IMR-90 (cell line): ENCODE data around the gene CTNNA2. TPM values are rescaled to one million over a fixed set of nuclear protein-coding genes. Genes with fewer than 3 reads are reported as not detected.

Experiments
- ATAC-seq: fragments of 200-7000 bp; cut with Tn5 transposase; 2 replicates; pipeline ENCODE4 v1.9.1; 2020; ENCODE audit warnings: low read depth, mild to moderate bottlenecking, moderate library complexity
- BruUV-seq: library from RNA; stranded (reverse); fragments of 400-500 nt; replicated peaks from 2 replicates; lab custom pipeline; 2021; lab: Mats Ljungman, UMichigan
- CTCF ChIA-PET: fragments of 300-600 bp; formaldehyde crosslinking; extraction: SDS; loops from one replicate; lab custom pipeline; 2021; ENCODE audit warnings: antibody characterized with exemption; lab: Yijun Ruan, JAX
- POLR2A ChIA-PET: fragments of 300-600 bp; sonication (Branson Sonifier 250); formaldehyde crosslinking; loops from one replicate; lab custom pipeline; 2022; ENCODE audit warnings: antibody characterized with exemption; ENCODE audit not compliant: unreplicated experiment; lab: Charles Lee
- DNase-seq: peaks from one replicate; pipeline ENCODE4 v3.0.0; 2013
- H2AFZ ChIP-seq: replicated peaks from 2 replicates; pipeline ENCODE3; 2013; ENCODE audit warnings: low read length, mild to moderate bottlenecking; ENCODE audit not compliant: poor library complexity
- H2AK5ac ChIP-seq: 2 replicates; pipeline ENCODE4 v1.6.1; 2013; ENCODE audit warnings: low read depth, low read length, inconsistent platforms
- H2AK9ac ChIP-seq: replicated peaks from 2 replicates; pipeline ENCODE3; 2013; ENCODE audit warnings: mild to moderate bottlenecking, low read depth, low read length, moderate library complexity; ENCODE audit not compliant: poor library complexity
- H2BK120ac ChIP-seq: 2 replicates; pipeline ENCODE4 v1.6.1; 2013; ENCODE audit warnings: low read depth, low read length, inconsistent platforms
- H2BK15ac ChIP-seq: 3 replicates; pipeline ENCODE4 v1.6.1; 2013; ENCODE audit warnings: low read depth, low read length, inconsistent platforms
- H2BK20ac ChIP-seq: 2 replicates; pipeline ENCODE4 v1.6.1; 2013; ENCODE audit warnings: low read depth, mild to moderate bottlenecking, inconsistent platforms, low read length, moderate library complexity
- H2BK5ac ChIP-seq: 2 replicates; pipeline ENCODE4 v1.6.1; 2013; ENCODE audit warnings: mild to moderate bottlenecking, low read depth, low read length, inconsistent platforms; ENCODE audit not compliant: poor library complexity, severe bottlenecking
- H3K14ac ChIP-seq: replicated peaks from 2 replicates; pipeline ENCODE4 v1.6.1; 2013; ENCODE audit warnings: low read depth, low read length, inconsistent platforms
- H3K18ac ChIP-seq: 2 replicates; pipeline ENCODE4 v1.6.1; 2013; ENCODE audit warnings: low read depth, low read length, control low read depth
- H3K23ac ChIP-seq: 2 replicates; pipeline ENCODE4 v1.6.1; 2013; ENCODE audit warnings: low read depth, low read length, inconsistent platforms
- H3K27ac ChIP-seq: 2 replicates; pipeline ENCODE4 v1.5.1; 2013; ENCODE audit warnings: mild to moderate bottlenecking, control low read depth, low read length; ENCODE audit not compliant: insufficient read depth
- H3K27me3 ChIP-seq: 2 replicates; pipeline ENCODE4 v1.6.1; 2013; ENCODE audit warnings: low read length; ENCODE audit not compliant: control insufficient read depth, insufficient read depth
- H3K36me3 ChIP-seq: 2 replicates; pipeline ENCODE4 v1.6.1; 2013; ENCODE audit warnings: low read length, mixed read lengths; ENCODE audit not compliant: control insufficient read depth, insufficient read depth
- H3K4ac ChIP-seq: 2 replicates; pipeline ENCODE4 v1.6.1; 2013; ENCODE audit warnings: low read depth, low read length, inconsistent platforms
- H3K4me1 ChIP-seq: 2 replicates; pipeline ENCODE4 v1.6.1; 2013; ENCODE audit warnings: low read length, mixed read lengths; ENCODE audit not compliant: control insufficient read depth, insufficient read depth
- H3K4me2 ChIP-seq: 2 replicates; pipeline ENCODE4 v1.6.1; 2013; ENCODE audit warnings: low read depth, mild to moderate bottlenecking, control low read depth, low read length, moderate library complexity
- H3K4me3 ChIP-seq: 2 replicates; pipeline ENCODE4 v1.5.1; 2013; ENCODE audit warnings: low read depth, mild to moderate bottlenecking, control low read depth, low read length, moderate library complexity; ENCODE audit not compliant: insufficient read depth
- H3K56ac ChIP-seq: 2 replicates; pipeline ENCODE4 v1.6.1; 2013; ENCODE audit warnings: low read length, inconsistent platforms; ENCODE audit not compliant: insufficient read depth; ENCODE audit errors: extremely low read depth
- H3K79me1 ChIP-seq, 2 experiments: 2 replicates each; pipeline ENCODE4 v1.6.1; 2013; ENCODE audit warnings: low read length in 2 of 2, inconsistent platforms in 1 of 2, low read depth in 1 of 2
- H3K9ac ChIP-seq: 2 replicates; pipeline ENCODE4 v1.6.1; 2013; ENCODE audit warnings: low read depth, low read length, control low read depth
- H3K9me1 ChIP-seq: 2 replicates; pipeline ENCODE4 v1.6.1; 2013; ENCODE audit warnings: low read length, inconsistent platforms; ENCODE audit not compliant: insufficient read depth
- H3K9me3 ChIP-seq: 2 replicates; pipeline ENCODE4 v1.6.1; 2013; ENCODE audit warnings: low read length; ENCODE audit not compliant: control insufficient read depth, insufficient read depth
- H4K20me1 ChIP-seq: 2 replicates; pipeline ENCODE4 v1.6.1; 2013; ENCODE audit warnings: low read length, inconsistent platforms; ENCODE audit not compliant: insufficient read depth
- H4K5ac ChIP-seq: 2 replicates; pipeline ENCODE4 v1.6.1; 2013; ENCODE audit warnings: mild to moderate bottlenecking, low read depth, low read length, control low read depth
- H4K8ac ChIP-seq, 2 experiments: 2 replicates each; pipeline ENCODE4 v1.6.1; 2013; ENCODE audit warnings: low read depth in 2 of 2, low read length in 2 of 2, control low read depth in 1 of 2, inconsistent platforms in 1 of 2
- H4K91ac ChIP-seq: 2 replicates; pipeline ENCODE4 v1.6.1; 2013; ENCODE audit warnings: low read depth, low read length, inconsistent platforms; ENCODE audit not compliant: insufficient read depth
- CEBPB ChIP-seq: IDR thresholded peaks from 2 replicates; pipeline ENCODE4 v1.6.1; 2012; ENCODE audit warnings: low read depth, low read length, improper control_type of control experiment
- CHD1 ChIP-seq: IDR thresholded peaks from 2 replicates; pipeline ENCODE4 v1.6.1; 2012; ENCODE audit warnings: low read depth, low read length, improper control_type of control experiment
- FOS ChIP-seq: fragments of 150-350 bp; IDR thresholded peaks from 2 replicates; pipeline ENCODE4 v1.6.1; 2016; ENCODE audit warnings: low read depth, low read length
- MAZ ChIP-seq: IDR thresholded peaks from 2 replicates; pipeline ENCODE4 v1.6.1; 2012; ENCODE audit warnings: low read depth, mild to moderate bottlenecking, low read length, improper control_type of control experiment, moderate library complexity, borderline replicate concordance
- POLR2A ChIP-seq: IDR thresholded peaks from 2 replicates; pipeline ENCODE4 v1.6.1; 2012; ENCODE audit warnings: mild to moderate bottlenecking, low read depth, low read length
- USF2 ChIP-seq: fragments of 150-350 bp; IDR thresholded peaks from 2 replicates; pipeline ENCODE4 v1.6.1; 2017; ENCODE audit warnings: mild to moderate bottlenecking, antibody characterized with exemption, low read length, low read depth
- WGBS, 2 experiments: methylation state at CpG; one replicate each; pipeline versions ENCODE4 v1.1.5 to v1.1.7; 2013; ENCODE audit warnings: missing lambda C conversion rate in 2 of 2; ENCODE audit not compliant: insufficient read length in 1 of 2; ENCODE audit errors: extremely low coverage in 2 of 2; 5-methylcytosine and 5-hydroxymethylcytosine counted together
- dilution Hi-C: fragments of 300-500 bp; cut with HindIII; formaldehyde crosslinking; loops from one replicate; pipeline ENCODE4 v1.14.3; 2018; ENCODE audit warnings: low sequenced_read_pairs; ENCODE audit not compliant: unreplicated experiment
- in situ Hi-C: fragments of 300-500 bp; cut with MboI; formaldehyde crosslinking; loops from 3 replicates; pipeline ENCODE4 v1.14.3; 2019; ENCODE audit warnings: low sequenced_read_pairs, inconsistent platforms, mixed read lengths
- intact Hi-C: fragments of 100-400 bp; cut with micrococcal nuclease; formaldehyde crosslinking; loops from 2 replicates; pipeline ENCODE4 v1.10.0; 2022
- polyA plus RNA-seq, 3 experiments: library from polyadenylated mRNA; depleted of rRNA; stranded (reverse); fragments of >200 nt; gene quantifications; 2 replicates each; pipeline ENCODE4 v1.2.3, GENCODE V29; 2012; ENCODE audit warnings: low replicate concordance in 1 of 3
- total RNA-seq: library from RNA; depleted of rRNA; stranded (reverse); fragments of >200 nt; gene quantifications from 2 replicates; pipeline ENCODE4 v1.2.3, GENCODE V29; 2012

Gene CTNNA2
- total and polyA plus RNA-seq, 2 of the 4 experiments (the other 2 are of a cell fraction): not detected

DNA sequence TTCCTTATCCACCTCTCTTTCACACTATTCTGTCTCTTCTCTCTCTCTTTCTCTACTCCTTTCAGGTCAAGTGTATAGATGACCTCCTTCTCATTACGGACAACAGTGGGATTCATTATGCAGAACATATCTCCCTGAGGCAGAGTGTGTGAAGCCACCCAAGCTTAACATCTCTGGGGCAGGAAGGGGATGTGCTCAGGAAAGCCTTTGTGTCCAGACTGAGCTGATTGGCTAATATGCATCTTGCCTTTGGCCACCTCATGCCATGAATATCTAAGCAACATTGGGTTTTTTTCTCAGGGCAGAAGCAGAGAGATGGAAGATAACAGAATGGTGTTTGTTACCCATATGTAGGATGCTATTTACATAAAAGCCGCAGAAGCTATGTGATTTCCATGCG lies 1003.1 kb downstream of the CTNNA2 start:
- in situ Hi-C loops (loop anchor here (25.0 kb wide), 1 partner anchor 454 kb away; no protein-coding TSS in a partner anchor), dilution Hi-C loops (no loop called here), intact Hi-C loops (no loop called here)
- no peaks in the 10 kb centered on the region for H4K20me1 ChIP-seq
- no peak for ATAC-seq
- no peak overlapping the region for H2BK15ac ChIP-seq
- H3K4me3 ChIP-seq: no peak overlapping the region
- no peak overlapping the region for H4K91ac ChIP-seq
- no peak overlapping the region for H3K14ac ChIP-seq
- ChIA-PET CTCF (no interaction called here), POLR2A (no interaction called here)
- H3K4me1 ChIP-seq: no peaks in the 10 kb centered on the region
- no peak overlapping the region for H3K18ac ChIP-seq
- no peak overlapping the region for H3K27ac ChIP-seq
- no peak overlapping the region for H3K56ac ChIP-seq
- no peaks in the 10 kb centered on the region for H3K36me3 ChIP-seq
- no peak overlapping the region for H3K23ac ChIP-seq
- no peak overlapping the region for H4K5ac ChIP-seq
- DNase-seq: no peak
- H3K4ac ChIP-seq: no peak overlapping the region
- no peak for TF ChIP-seq FOS
- TF ChIP-seq USF2: no peak
- TF ChIP-seq MAZ: no peak
- TF ChIP-seq CHD1: no peak
- TF ChIP-seq POLR2A: no peak
- no peak for TF ChIP-seq CEBPB
- no CpG with 5 or more reads among the region's 3 CpGs for WGBS, 2 experiments
- H2BK20ac ChIP-seq: no peak overlapping the region
- no peaks in the 10 kb centered on the region for H3K27me3 ChIP-seq
- H3K79me1 ChIP-seq: no peaks in the 10 kb centered on the region
- no peak overlapping the region for H2AK9ac ChIP-seq
- no peaks in the 10 kb centered on the region; the same call in 1 of the 2 replicates for H3K9me1 ChIP-seq
- no peak overlapping the region for H2AK5ac ChIP-seq
- no peak overlapping the region for H3K9ac ChIP-seq
- no peak overlapping the region for H3K4me2 ChIP-seq
- no peak overlapping the region for H2BK120ac ChIP-seq
- BruUV-seq: no TSS peak
- no peak overlapping the region for H2BK5ac ChIP-seq
- no peak overlapping the region for H2AFZ ChIP-seq
- no peak overlapping the region for H4K8ac ChIP-seq
- no peaks in the 10 kb centered on the region for H3K9me3 ChIP-seq
